H1 (cell line): ENCODE measurements around the gene BEST2. TPM values are rescaled to one million over a fixed set of nuclear protein-coding genes. Genes with fewer than 3 reads are reported as not detected.

ENCODE experiments used
- CTCF ChIA-PET: fragments of 300-600 bp; sonication (Branson Sonifier 250); formaldehyde crosslinking; loops from one replicate; lab custom pipeline; 2021; ENCODE audit not compliant: partially characterized antibody; lab: Charles Lee
- POLR2A ChIA-PET: fragments of 300-600 bp; sonication (Branson Sonifier 250); formaldehyde crosslinking; loops from one replicate; lab custom pipeline; 2021; ENCODE audit warnings: inconsistent platforms; ENCODE audit not compliant: partially characterized antibody; lab: Charles Lee
- DNase-seq, 2 experiments: peaks; one replicate each; pipeline versions ENCODE4 v3.0.0 to v3.0.0-alpha.2; 2010 to 2022; ENCODE audit warnings: low spot score in 2 of 2, low read depth in 1 of 2, mixed read lengths in 1 of 2
- FAIRE-seq: peaks from 2 replicates; lab custom pipeline; 2011; peaks lifted over from hg19 to GRCh38; lab: Jason Lieb, UNC
- H2AFZ ChIP-seq: 2 replicates; pipeline ENCODE4 v1.8.1; 2012; ENCODE audit warnings: low read length, inconsistent platforms
- H2AK5ac ChIP-seq: 2 replicates; pipeline ENCODE4 v1.6.1; 2013; ENCODE audit warnings: low read depth, low read length
- H2BK120ac ChIP-seq: replicated peaks from 2 replicates; pipeline ENCODE3; 2013; ENCODE audit warnings: low read depth, low read length, inconsistent platforms
- H2BK12ac ChIP-seq: 2 replicates; pipeline ENCODE4 v1.6.1; 2013; ENCODE audit warnings: low read depth, low read length
- H2BK15ac ChIP-seq: 2 replicates; pipeline ENCODE4 v1.6.1; 2013; ENCODE audit warnings: low read length
- H2BK20ac ChIP-seq: 2 replicates; pipeline ENCODE4 v1.6.1; 2013; ENCODE audit warnings: low read length
- H2BK5ac ChIP-seq: 2 replicates; pipeline ENCODE4 v1.6.1; 2013; ENCODE audit warnings: low read depth, low read length
- H3K14ac ChIP-seq: 2 replicates; pipeline ENCODE4 v1.6.1; 2013; ENCODE audit warnings: inconsistent platforms; ENCODE audit not compliant: insufficient read length
- H3K18ac ChIP-seq: 2 replicates; pipeline ENCODE4 v1.6.1; 2013; ENCODE audit warnings: low read length; ENCODE audit errors: extremely low read depth
- H3K23ac ChIP-seq: 2 replicates; pipeline ENCODE4 v1.6.1; 2013; ENCODE audit warnings: inconsistent platforms; ENCODE audit not compliant: insufficient read length
- H3K23me2 ChIP-seq: 2 replicates; pipeline ENCODE4 v1.6.1; 2013; ENCODE audit warnings: low read depth, low read length
- H3K27ac ChIP-seq: 2 replicates; pipeline ENCODE4 v1.6.1; 2011; ENCODE audit warnings: low read depth, low read length, inconsistent platforms
- H3K27me3 ChIP-seq, 4 experiments: replicated peaks in 1 of 4; 1 replicate in 1 of 4; 2 replicates in 3 of 4; pipeline versions ENCODE4 v1.6.1 to v1.8.1; 2011 to 2013; ENCODE audit warnings: low read length in 3 of 4, mild to moderate bottlenecking in 3 of 4, inconsistent platforms in 2 of 4, mixed read lengths in 2 of 4, moderate library complexity in 1 of 4; ENCODE audit not compliant: control insufficient read depth in 3 of 4, insufficient read depth in 3 of 4; ENCODE audit errors: extremely low read depth in 1 of 4
- H3K36me3 ChIP-seq, 4 experiments: 2 replicates each; pipeline versions ENCODE4 v1.6.1 to v1.8.1; 2011 to 2013; ENCODE audit warnings: mild to moderate bottlenecking in 4 of 4, low read length in 3 of 4, moderate library complexity in 2 of 4, control low read depth in 1 of 4, inconsistent platforms in 1 of 4; ENCODE audit not compliant: insufficient read depth in 4 of 4, control insufficient read depth in 2 of 4
- H3K4ac ChIP-seq: replicated peaks from 2 replicates; pipeline ENCODE3; 2013; ENCODE audit warnings: low read length, low read depth, mixed read lengths, inconsistent platforms; ENCODE audit not compliant: insufficient read length
- H3K4me1 ChIP-seq, 4 experiments: replicated peaks in 1 of 4; 1 replicate in 1 of 4; 2 replicates in 3 of 4; pipeline versions ENCODE4 v1.6.1 to v1.8.1; 2011 to 2013; ENCODE audit warnings: low read length in 3 of 4, inconsistent platforms in 2 of 4, mixed read lengths in 1 of 4; ENCODE audit not compliant: insufficient read depth in 4 of 4, control insufficient read depth in 3 of 4
- H3K4me2 ChIP-seq, 2 experiments: 2 replicates each; pipeline versions ENCODE4 v1.6.1 to v1.8.1; 2011 to 2013; ENCODE audit warnings: low read depth in 2 of 2, low read length in 2 of 2, control low read depth in 1 of 2, inconsistent platforms in 1 of 2, mild to moderate bottlenecking in 1 of 2; ENCODE audit not compliant: insufficient read depth in 1 of 2
- H3K4me3 ChIP-seq, 4 experiments: fragments of 200-600, 300-600 bp in 1 of 4; sonication (generic), shearing (Covaris generic), sonication (Bioruptor Twin) in 1 of 4; 2 replicates each; pipeline versions ENCODE4 v1.5.1 to v1.8.1; 2011 to 2016; ENCODE audit warnings: low read length in 4 of 4, low read depth in 3 of 4, control low read depth in 2 of 4, inconsistent platforms in 2 of 4, mild to moderate bottlenecking in 2 of 4, mixed read lengths in 1 of 4, moderate library complexity in 1 of 4; ENCODE audit not compliant: insufficient read depth in 2 of 4; ENCODE audit errors: extremely low read depth in 1 of 4
- H3K56ac ChIP-seq: replicated peaks from 2 replicates; pipeline ENCODE3; 2013; ENCODE audit warnings: low read depth, mild to moderate bottlenecking, mixed read lengths, low read length, inconsistent platforms; ENCODE audit not compliant: insufficient read length
- H3K79me1 ChIP-seq: 2 replicates; pipeline ENCODE4 v1.6.1; 2013; ENCODE audit warnings: low read depth, low read length, control low read depth
- H3K79me2 ChIP-seq, 2 experiments: 2 replicates each; pipeline versions ENCODE4 v1.6.1 to v1.8.1; 2012 to 2013; ENCODE audit warnings: low read length in 2 of 2, mild to moderate bottlenecking in 2 of 2, inconsistent platforms in 1 of 2; ENCODE audit not compliant: insufficient read depth in 2 of 2, control insufficient read depth in 1 of 2
- H3K9ac ChIP-seq, 4 experiments: replicated peaks in 1 of 4; 1 replicate in 1 of 4; 2 replicates in 3 of 4; pipeline versions ENCODE4 v1.6.1 to v1.8.1; 2011 to 2013; ENCODE audit warnings: low read depth in 3 of 4, low read length in 3 of 4, control low read depth in 2 of 4, mild to moderate bottlenecking in 2 of 4, moderate library complexity in 2 of 4, inconsistent platforms in 1 of 4; ENCODE audit errors: extremely low read depth in 1 of 4
- H3K9me3 ChIP-seq, 2 experiments: 2 replicates each; pipeline versions ENCODE4 v1.6.1 to v1.8.1; 2012 to 2013; ENCODE audit warnings: mild to moderate bottlenecking in 2 of 2, moderate library complexity in 2 of 2, control low read depth in 1 of 2, inconsistent platforms in 1 of 2, low read depth in 1 of 2, low read length in 1 of 2, mixed read lengths in 1 of 2; ENCODE audit not compliant: insufficient read depth in 2 of 2
- H4K20me1 ChIP-seq, 2 experiments: replicated peaks in 1 of 2; 2 replicates each; pipeline versions ENCODE3 to v1.8.1; 2011 to 2013; ENCODE audit warnings: inconsistent platforms in 2 of 2, low read length in 2 of 2, mild to moderate bottlenecking in 1 of 2; ENCODE audit not compliant: insufficient read depth in 2 of 2, control insufficient read depth in 1 of 2
- H4K5ac ChIP-seq: 2 replicates; pipeline ENCODE4 v1.6.1; 2013; ENCODE audit warnings: low read length, low read depth, mixed read lengths, inconsistent platforms; ENCODE audit not compliant: insufficient read length
- H4K8ac ChIP-seq: 2 replicates; pipeline ENCODE4 v1.8.0; 2013; ENCODE audit warnings: mild to moderate bottlenecking, moderate library complexity, low read length, inconsistent platforms; ENCODE audit not compliant: insufficient read depth; ENCODE audit errors: extremely low read depth
- H4K91ac ChIP-seq: replicated peaks from 2 replicates; pipeline ENCODE3; 2013; ENCODE audit warnings: low read length, mixed read lengths, inconsistent platforms; ENCODE audit not compliant: insufficient read length
- CHD2 ChIP-seq: IDR thresholded peaks from 2 replicates; pipeline ENCODE4 v1.6.1; 2012; ENCODE audit warnings: low read length, improper control_type of control experiment
- JUND ChIP-seq: IDR thresholded peaks from 2 replicates; pipeline ENCODE4 v1.6.1; 2011; ENCODE audit warnings: mild to moderate bottlenecking, improper control_type of control experiment, low read length
- SP1 ChIP-seq: IDR thresholded peaks from 2 replicates; pipeline ENCODE4 v1.6.1; 2011; ENCODE audit warnings: low read depth, low read length
- WGBS, 2 experiments: shearing (Covaris generic) in 1 of 2; methylation state at CpG; one replicate each; pipeline versions ENCODE4 v1.1.6 to v1.1.7; 2013 to 2015; ENCODE audit warnings: low lambda C conversion rate in 2 of 2, mixed read lengths in 2 of 2, inconsistent platforms in 1 of 2, low coverage in 1 of 2, missing lambda C conversion rate in 1 of 2; ENCODE audit not compliant: insufficient replicate concordance in 2 of 2, insufficient coverage in 1 of 2, insufficient read length in 1 of 2; ENCODE audit errors: extremely low coverage in 1 of 2, missing lambda C conversion rate in 1 of 2; 5-methylcytosine and 5-hydroxymethylcytosine counted together
- polyA plus RNA-seq, 7 experiments: library from polyadenylated mRNA; depleted of rRNA in 3 of 7; stranded (reverse) in 5 of 7; unstranded in 2 of 7; fragments of >200 nt in 5 of 7; fragments of 200-250 nt in 2 of 7; gene quantifications; 1 replicate in 5 of 7; 2 replicates in 1 of 7; 4 replicates in 1 of 7; pipeline versions ENCODE4 v1.2.1 to v1.2.3, GENCODE V29; 2011 to 2013; ENCODE audit warnings: missing spikeins in 2 of 7, mixed read lengths in 2 of 7
- total RNA-seq: library from RNA; stranded (reverse); fragmentation: NEBNext Ultra II Directional; extraction: Animal tissue kit (Norgen Biotek cat#: 25700); gene quantifications from 2 replicates; pipeline ENCODE4 v1.2.1, GENCODE V29; 2021
- TF ChIP-seq, protein P1 (sequence below): IDR thresholded peaks from 2 replicates; pipeline ENCODE4 v1.6.1; 2011; ENCODE audit warnings: low read length, improper control_type of control experiment

The BEST2 gene
- total and polyA plus RNA-seq, 2 of the 8 experiments (the other 6 are each of a cell fraction or from before 2014, with no cell fraction given): 4.6 to 7.3 TPM

DNA sequence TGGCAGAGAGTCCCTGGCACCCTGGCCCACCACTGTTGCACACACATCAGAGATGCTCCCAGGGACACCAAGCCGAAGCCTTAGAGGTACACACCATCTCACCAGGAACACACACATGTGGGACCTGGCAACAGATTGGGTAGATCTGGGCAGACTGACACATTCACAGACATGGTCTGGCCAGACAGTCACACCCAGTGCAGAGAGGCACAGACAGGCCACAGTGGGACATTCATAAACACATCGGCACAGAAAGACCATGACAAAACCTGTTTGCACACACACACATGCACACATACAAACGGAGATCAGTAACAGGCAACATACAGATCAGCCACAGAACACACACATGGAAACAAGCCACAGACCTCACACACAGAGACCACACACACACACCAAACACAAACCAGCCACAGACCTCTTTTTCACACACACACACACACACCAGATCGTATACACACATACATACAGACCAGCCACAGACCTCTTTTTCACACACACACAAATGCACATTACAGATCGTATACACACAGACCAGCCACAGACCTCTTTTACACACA lies 33.4 kb downstream of the BEST2 start:
- H3K36me3 ChIP-seq: no peaks in the 10 kb centered on the region
- H3K79me2 ChIP-seq: no peaks in the 10 kb centered on the region
- peak overlapping the region; percentile 95 for H2BK20ac ChIP-seq
- H3K9me3 ChIP-seq: no peaks in the 10 kb centered on the region
- ChIA-PET POLR2A (interaction anchor here (1.5 kb wide), 1 partner anchor 9 kb away, joined by 4 read pairs; no protein-coding TSS in a partner anchor), CTCF (interaction anchor here (1.3 to 3.0 kb wide), 2 partner anchors 11 to 22 kb away, joined by 3 to 15 read pairs; no protein-coding TSS in a partner anchor)
- peak overlapping the region; percentile 52 for H4K91ac ChIP-seq
- H3K4me3 ChIP-seq: no peak overlapping the region
- no peak overlapping the region for H2AFZ ChIP-seq
- TF ChIP-seq, protein P1, sequence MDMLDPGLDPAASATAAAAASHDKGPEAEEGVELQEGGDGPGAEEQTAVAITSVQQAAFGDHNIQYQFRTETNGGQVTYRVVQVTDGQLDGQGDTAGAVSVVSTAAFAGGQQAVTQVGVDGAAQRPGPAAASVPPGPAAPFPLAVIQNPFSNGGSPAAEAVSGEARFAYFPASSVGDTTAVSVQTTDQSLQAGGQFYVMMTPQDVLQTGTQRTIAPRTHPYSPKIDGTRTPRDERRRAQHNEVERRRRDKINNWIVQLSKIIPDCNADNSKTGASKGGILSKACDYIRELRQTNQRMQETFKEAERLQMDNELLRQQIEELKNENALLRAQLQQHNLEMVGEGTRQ: no peak
- TF ChIP-seq SP1 (no peak), CHD2 (no peak), JUND (no peak)
- H3K4ac ChIP-seq: no peak overlapping the region
- peaks cover 16% of the 10 kb centered on the region; the same call in 1 of the 2 replicates for H3K23me2 ChIP-seq
- H4K5ac ChIP-seq: no peak overlapping the region
- DNase-seq: no peak
- 85% methylated on average over 5 of the region's 5 CpGs; no CpG with 5 or more reads in 1 of the 2 experiments for WGBS, 2 experiments
- peak overlapping the region; percentile 73 for H2BK120ac ChIP-seq
- H2BK5ac ChIP-seq: peak overlapping the region; percentile 82; the same call in 1 of the 2 replicates
- H3K79me1 ChIP-seq: no peaks in the 10 kb centered on the region; the same call in 1 of the 2 replicates
- H4K20me1 ChIP-seq: peaks cover 0 to 1% of the 10 kb centered on the region in 2 experiments
- H3K27me3 ChIP-seq: no peaks in the 10 kb centered on the region
- H2BK15ac ChIP-seq: peak overlapping the region; percentile 99
- no peak overlapping the region for H3K14ac ChIP-seq
- H3K18ac ChIP-seq: peak overlapping the region; percentile 16; the same call in 1 of the 2 replicates
- 0 out of 2 replicates have a peak overlapping the region, but pooled peaks have one; percentile 27 for H3K27ac ChIP-seq
- peaks cover 16 to 30% (median 19%) of the 10 kb centered on the region in 4 experiments for H3K4me1 ChIP-seq
- H3K56ac ChIP-seq: peak overlapping the region; percentile 85
- H2AK5ac ChIP-seq: peak overlapping the region; percentile 99
- H3K4me2 ChIP-seq: no peak overlapping the region; a peak in 1 of 4 replicates
- no peak overlapping the region for H3K23ac ChIP-seq
- FAIRE-seq: no peak
- H2BK12ac ChIP-seq: peak overlapping the region; percentile 99
- H4K8ac ChIP-seq: no peak overlapping the region
- H3K9ac ChIP-seq: no peak overlapping the region
